SK-N-SH treated with all-trans-retinoic acid at 6 μM for 48 hours (cell line): ENCODE results near the gene AIP.
"Not testable (repeated sequence)": the region's sequence is repeated elsewhere in the genome, so short reads cannot be mapped to it uniquely, and the experiment has no call there.

Experiments used
- ATAC-seq: fragments of 200-7000 bp; cut with Tn5 transposase; 3 replicates; pipeline ENCODE4 v1.9.1; 2020; ENCODE audit warnings: mild to moderate bottlenecking, moderate library complexity
- ARNTL ChIP-seq: fragments of 450-650 bp; formaldehyde crosslinking; IDR thresholded peaks from 2 replicates; pipeline ENCODE4 v1.5.0; 2020; ENCODE audit warnings: low read depth, mild to moderate bottlenecking, moderate library complexity, borderline replicate concordance
- BACH2 ChIP-seq: fragments of 250-450 bp; sonication (Bioruptor Pico); IDR thresholded peaks from 2 replicates; pipeline ENCODE4 v1.9.0; 2021; ENCODE audit warnings: mild to moderate bottlenecking, borderline replicate concordance
- CSDC2 ChIP-seq: fragments of 250-450 bp; sonication (Bioruptor Pico); IDR thresholded peaks from 2 replicates; pipeline ENCODE4 v1.5.0; 2020; ENCODE audit warnings: mild to moderate bottlenecking, moderate library complexity
- CSRNP3 ChIP-seq: fragments of 250-450 bp; sonication (Bioruptor Pico); IDR thresholded peaks from 2 replicates; pipeline ENCODE4 v1.5.1; 2021; ENCODE audit warnings: mild to moderate bottlenecking, moderate library complexity
- GLIS3 ChIP-seq: fragments of 250-450 bp; sonication (Bioruptor Pico); IDR thresholded peaks from 2 replicates; pipeline ENCODE4 v1.5.0; 2020; ENCODE audit warnings: mild to moderate bottlenecking, moderate library complexity
- ISL1 ChIP-seq: fragments of 250-450 bp; sonication (Bioruptor Pico); IDR thresholded peaks from 2 replicates; pipeline ENCODE4 v2.1.2; 2022; ENCODE audit warnings: mild to moderate bottlenecking, moderate library complexity
- OSR1 ChIP-seq: fragments of 250-450 bp; sonication (Bioruptor Pico); IDR thresholded peaks from 2 replicates; pipeline ENCODE4 v1.8.0; 2022; ENCODE audit warnings: moderate library complexity, mild to moderate bottlenecking, inconsistent platforms
- PPARA ChIP-seq: fragments of 250-450 bp; sonication (Bioruptor Pico); IDR thresholded peaks from 2 replicates; pipeline ENCODE4 v1.5.0; 2020; ENCODE audit warnings: mild to moderate bottlenecking, borderline replicate concordance
- RARB ChIP-seq: fragments of 250-450 bp; sonication (Bioruptor Pico); IDR thresholded peaks from 2 replicates; pipeline ENCODE4 v1.8.0; 2021; ENCODE audit warnings: mild to moderate bottlenecking, moderate library complexity
- TCF4 ChIP-seq: fragments of 250-450 bp; sonication (Bioruptor Pico); IDR thresholded peaks from 2 replicates; pipeline ENCODE4 v1.8.0; 2021; ENCODE audit warnings: mild to moderate bottlenecking, moderate library complexity, borderline replicate concordance
- TOX ChIP-seq: fragments of 250-450 bp; sonication (Bioruptor Pico); IDR thresholded peaks from 2 replicates; pipeline ENCODE4 v1.8.0; 2021; ENCODE audit warnings: mild to moderate bottlenecking, moderate library complexity, borderline replicate concordance
- TSHZ2 ChIP-seq: fragments of 250-450 bp; sonication (Bioruptor Pico); IDR thresholded peaks from 2 replicates; pipeline ENCODE4 v1.5.0; 2020; ENCODE audit warnings: mild to moderate bottlenecking, moderate library complexity
- ZC3H10 ChIP-seq: fragments of 250-450 bp; sonication (Bioruptor Pico); IDR thresholded peaks from 2 replicates; pipeline ENCODE4 v1.5.1; 2021; ENCODE audit warnings: mild to moderate bottlenecking, moderate library complexity
- ZFP3 ChIP-seq: fragments of 250-450 bp; sonication (Bioruptor Pico); IDR thresholded peaks from 2 replicates; pipeline ENCODE4 v1.5.0; 2020; ENCODE audit warnings: mild to moderate bottlenecking, moderate library complexity
- ZFP30 ChIP-seq: fragments of 450-650 bp; formaldehyde crosslinking; IDR thresholded peaks from 2 replicates; pipeline ENCODE4 v1.5.0; 2022; ENCODE audit warnings: mild to moderate bottlenecking, moderate library complexity
- ZNF565 ChIP-seq: fragments of 450-650 bp; formaldehyde crosslinking; conservative IDR thresholded peaks from 2 replicates; pipeline ENCODE4 v1.5.0; 2020; ENCODE audit warnings: low read depth, mild to moderate bottlenecking, moderate library complexity
- ZNF70 ChIP-seq: fragments of 450-650 bp; formaldehyde crosslinking; IDR thresholded peaks from 2 replicates; pipeline ENCODE4 v1.5.0; 2020; ENCODE audit warnings: mild to moderate bottlenecking, moderate library complexity
- ZNF8 ChIP-seq: fragments of 450-650 bp; formaldehyde crosslinking; IDR thresholded peaks from 2 replicates; pipeline ENCODE4 v1.5.0; 2020; ENCODE audit warnings: mild to moderate bottlenecking, moderate library complexity
- TF ChIP-seq, protein P1 (sequence below): fragments of 250-450 bp; sonication (Bioruptor Pico); IDR thresholded peaks from 2 replicates; pipeline ENCODE4 v1.8.0; 2021; ENCODE audit warnings: low read depth, mild to moderate bottlenecking, moderate library complexity, borderline replicate concordance
- TF ChIP-seq, protein P2 (sequence below): fragments of 250-450 bp; sonication (Bioruptor Pico); IDR thresholded peaks from 2 replicates; pipeline ENCODE4 v1.8.0; 2020; ENCODE audit warnings: mild to moderate bottlenecking, moderate library complexity, borderline replicate concordance

Gene AIP

GRCh38 chr11:67510023-67510345 lies 27.2 kb downstream of the AIP start:
- no peak for ATAC-seq
- TF ChIP-seq, protein P1, sequence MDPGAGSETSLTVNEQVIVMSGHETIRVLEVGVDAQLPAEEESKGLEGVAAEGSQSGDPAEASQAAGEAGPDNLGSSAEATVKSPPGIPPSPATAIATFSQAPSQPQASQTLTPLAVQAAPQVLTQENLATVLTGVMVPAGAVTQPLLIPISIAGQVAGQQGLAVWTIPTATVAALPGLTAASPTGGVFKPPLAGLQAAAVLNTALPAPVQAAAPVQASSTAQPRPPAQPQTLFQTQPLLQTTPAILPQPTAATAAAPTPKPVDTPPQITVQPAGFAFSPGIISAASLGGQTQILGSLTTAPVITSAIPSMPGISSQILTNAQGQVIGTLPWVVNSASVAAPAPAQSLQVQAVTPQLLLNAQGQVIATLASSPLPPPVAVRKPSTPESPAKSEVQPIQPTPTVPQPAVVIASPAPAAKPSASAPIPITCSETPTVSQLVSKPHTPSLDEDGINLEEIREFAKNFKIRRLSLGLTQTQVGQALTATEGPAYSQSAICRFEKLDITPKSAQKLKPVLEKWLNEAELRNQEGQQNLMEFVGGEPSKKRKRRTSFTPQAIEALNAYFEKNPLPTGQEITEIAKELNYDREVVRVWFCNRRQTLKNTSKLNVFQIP (CRISPR knock-in tag): no peak
- TF ChIP-seq, protein P2, sequence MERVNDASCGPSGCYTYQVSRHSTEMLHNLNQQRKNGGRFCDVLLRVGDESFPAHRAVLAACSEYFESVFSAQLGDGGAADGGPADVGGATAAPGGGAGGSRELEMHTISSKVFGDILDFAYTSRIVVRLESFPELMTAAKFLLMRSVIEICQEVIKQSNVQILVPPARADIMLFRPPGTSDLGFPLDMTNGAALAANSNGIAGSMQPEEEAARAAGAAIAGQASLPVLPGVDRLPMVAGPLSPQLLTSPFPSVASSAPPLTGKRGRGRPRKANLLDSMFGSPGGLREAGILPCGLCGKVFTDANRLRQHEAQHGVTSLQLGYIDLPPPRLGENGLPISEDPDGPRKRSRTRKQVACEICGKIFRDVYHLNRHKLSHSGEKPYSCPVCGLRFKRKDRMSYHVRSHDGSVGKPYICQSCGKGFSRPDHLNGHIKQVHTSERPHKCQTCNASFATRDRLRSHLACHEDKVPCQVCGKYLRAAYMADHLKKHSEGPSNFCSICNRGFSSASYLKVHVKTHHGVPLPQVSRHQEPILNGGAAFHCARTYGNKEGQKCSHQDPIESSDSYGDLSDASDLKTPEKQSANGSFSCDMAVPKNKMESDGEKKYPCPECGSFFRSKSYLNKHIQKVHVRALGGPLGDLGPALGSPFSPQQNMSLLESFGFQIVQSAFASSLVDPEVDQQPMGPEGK (CRISPR knock-in tag): no peak
- TF ChIP-seq BACH2 (CRISPR knock-in tag) (no peak), ZFP3 (CRISPR knock-in tag) (no peak), ZC3H10 (CRISPR knock-in tag) (no peak), OSR1 (CRISPR knock-in tag) (no peak), RARB (CRISPR knock-in tag) (no peak), GLIS3 (CRISPR knock-in tag) (no peak), TOX (CRISPR knock-in tag) (no peak), ZFP30 (CRISPR knock-in tag) (no peak), ISL1 (CRISPR knock-in tag) (no peak)

- ATAC-seq: not testable (repeated sequence)
These were observed 28.7 kb downstream of the AIP start for GRCh38 chr11:67511558-67511957.

- no peak for TF ChIP-seq BACH2 (CRISPR knock-in tag)
- TF ChIP-seq ZNF70 (CRISPR knock-in tag): no peak
- TF ChIP-seq ZFP30 (CRISPR knock-in tag): no peak
- no peak for TF ChIP-seq RARB (CRISPR knock-in tag)
- no peak for TF ChIP-seq ZNF8 (CRISPR knock-in tag)
- TF ChIP-seq CSDC2 (CRISPR knock-in tag): no peak
- TF ChIP-seq TCF4 (CRISPR knock-in tag): no peak
- TF ChIP-seq ZFP3 (CRISPR knock-in tag): no peak
- TF ChIP-seq, protein P2 (CRISPR knock-in tag): no peak
- TF ChIP-seq ZC3H10 (CRISPR knock-in tag): no peak
- TF ChIP-seq ARNTL: no peak
- no peak for TF ChIP-seq ZNF565
- TF ChIP-seq, all 23 proteins: peak for 0
- no peak for ATAC-seq
These were observed 31.3 kb downstream of the AIP start for GRCh38 chr11:67514116-67514515.

DNA sequence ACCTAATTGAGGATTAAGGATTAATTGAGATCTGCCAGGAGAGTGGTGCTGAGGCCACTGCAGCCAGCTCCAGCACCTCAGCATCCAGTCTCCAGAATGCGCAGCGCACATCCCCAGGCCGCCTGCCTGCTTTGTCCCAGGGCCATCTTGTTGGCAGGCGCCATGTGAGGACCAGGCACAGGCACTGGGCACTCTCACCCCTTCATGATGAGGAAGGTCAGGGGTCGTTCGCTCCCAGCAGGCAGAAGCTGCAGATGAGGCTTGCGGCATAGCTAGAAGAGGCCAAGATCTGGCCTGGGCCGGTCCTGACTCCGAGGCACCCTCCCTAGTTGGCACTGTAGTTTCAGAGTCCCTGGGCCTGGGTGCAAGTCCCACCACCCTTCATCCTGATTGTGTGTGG lies 34.0 kb downstream of the AIP start:
- ATAC-seq: no peak
- TF ChIP-seq PPARA (CRISPR knock-in tag): no peak
- TF ChIP-seq ZNF8 (CRISPR knock-in tag): no peak
- no peak for TF ChIP-seq CSRNP3 (CRISPR knock-in tag)
- no peak for TF ChIP-seq ZNF565
- no peak for TF ChIP-seq CSDC2 (CRISPR knock-in tag)
- no peak for TF ChIP-seq ZC3H10 (CRISPR knock-in tag)
- TF ChIP-seq ARNTL: no peak
- no peak for TF ChIP-seq ZNF70 (CRISPR knock-in tag)
- no peak for TF ChIP-seq ISL1 (CRISPR knock-in tag)
- TF ChIP-seq ZFP3 (CRISPR knock-in tag): no peak
- no peak for TF ChIP-seq BACH2 (CRISPR knock-in tag)
- TF ChIP-seq, protein P1 (CRISPR knock-in tag): no peak
- TF ChIP-seq TSHZ2 (CRISPR knock-in tag): no peak
- no peak for TF ChIP-seq ZFP30 (CRISPR knock-in tag)
- TF ChIP-seq, protein P2 (CRISPR knock-in tag): no peak
